ENCODE results near the gene SETBP1. TPM values are rescaled to one million over a fixed set of nuclear protein-coding genes. Genes with fewer than 3 reads are reported as not detected.

Gene SETBP1
- total and polyA plus RNA-seq, 8 donors, result 1.4 to 66.5 (median 20.1) TPM

DNA sequence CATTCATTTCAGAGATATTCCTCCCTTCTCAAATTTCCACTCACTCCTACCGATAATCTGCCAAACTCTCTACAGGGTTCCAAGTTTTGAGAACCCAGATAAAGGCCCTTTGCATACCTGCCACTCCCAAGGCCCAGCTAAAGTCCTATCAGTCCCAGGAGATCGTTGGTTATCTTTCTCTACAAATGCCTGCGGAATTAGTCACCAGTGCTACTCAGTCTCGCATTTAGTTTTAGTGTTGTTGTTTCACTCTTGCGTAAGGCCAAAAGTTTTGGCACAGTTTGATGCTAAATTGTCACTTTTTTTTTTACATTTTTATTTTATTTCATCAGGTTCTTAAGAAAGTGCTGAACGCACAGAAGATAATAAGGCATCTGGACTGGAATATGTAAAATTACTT, 29.2 kb upstream of the SETBP1 start:
- no peaks in the 10 kb centered on the region for H3K9me3 ChIP-seq
- DNase-seq, result peak in 1 of 2 donors; percentile 36
- no peaks in the 10 kb centered on the region for H3K27me3 ChIP-seq
- WGBS, 5 donors, result 15 to 44% (median 30%) methylated on average over 6 of the region's 6 CpGs
- peaks cover 0 to 13% (median 10%) of the 10 kb centered on the region in 4 donors for H3K4me1 ChIP-seq
- no peak overlapping the region for H3K4me3 ChIP-seq
- TF ChIP-seq, protein P1, sequence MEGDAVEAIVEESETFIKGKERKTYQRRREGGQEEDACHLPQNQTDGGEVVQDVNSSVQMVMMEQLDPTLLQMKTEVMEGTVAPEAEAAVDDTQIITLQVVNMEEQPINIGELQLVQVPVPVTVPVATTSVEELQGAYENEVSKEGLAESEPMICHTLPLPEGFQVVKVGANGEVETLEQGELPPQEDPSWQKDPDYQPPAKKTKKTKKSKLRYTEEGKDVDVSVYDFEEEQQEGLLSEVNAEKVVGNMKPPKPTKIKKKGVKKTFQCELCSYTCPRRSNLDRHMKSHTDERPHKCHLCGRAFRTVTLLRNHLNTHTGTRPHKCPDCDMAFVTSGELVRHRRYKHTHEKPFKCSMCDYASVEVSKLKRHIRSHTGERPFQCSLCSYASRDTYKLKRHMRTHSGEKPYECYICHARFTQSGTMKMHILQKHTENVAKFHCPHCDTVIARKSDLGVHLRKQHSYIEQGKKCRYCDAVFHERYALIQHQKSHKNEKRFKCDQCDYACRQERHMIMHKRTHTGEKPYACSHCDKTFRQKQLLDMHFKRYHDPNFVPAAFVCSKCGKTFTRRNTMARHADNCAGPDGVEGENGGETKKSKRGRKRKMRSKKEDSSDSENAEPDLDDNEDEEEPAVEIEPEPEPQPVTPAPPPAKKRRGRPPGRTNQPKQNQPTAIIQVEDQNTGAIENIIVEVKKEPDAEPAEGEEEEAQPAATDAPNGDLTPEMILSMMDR (IDR thresholded peaks at IDR 0.05), result no peak
- no peak for TF ChIP-seq EP300 (IDR thresholded peaks at IDR 0.05)
- no peak for TF ChIP-seq POLR2A (IDR thresholded peaks at IDR 0.05)
- peak in 2 of 3 donors; percentile 36 to 53 for TF ChIP-seq POLR2AphosphoS5 (IDR thresholded peaks at IDR 0.05)
- intact Hi-C loops (cut with DNase I; ENCODE audit: low total_unique reads), result no loop called here
- no peaks in the 10 kb centered on the region for H3K36me3 ChIP-seq
- no peak overlapping the region for H3K27ac ChIP-seq

DNA sequence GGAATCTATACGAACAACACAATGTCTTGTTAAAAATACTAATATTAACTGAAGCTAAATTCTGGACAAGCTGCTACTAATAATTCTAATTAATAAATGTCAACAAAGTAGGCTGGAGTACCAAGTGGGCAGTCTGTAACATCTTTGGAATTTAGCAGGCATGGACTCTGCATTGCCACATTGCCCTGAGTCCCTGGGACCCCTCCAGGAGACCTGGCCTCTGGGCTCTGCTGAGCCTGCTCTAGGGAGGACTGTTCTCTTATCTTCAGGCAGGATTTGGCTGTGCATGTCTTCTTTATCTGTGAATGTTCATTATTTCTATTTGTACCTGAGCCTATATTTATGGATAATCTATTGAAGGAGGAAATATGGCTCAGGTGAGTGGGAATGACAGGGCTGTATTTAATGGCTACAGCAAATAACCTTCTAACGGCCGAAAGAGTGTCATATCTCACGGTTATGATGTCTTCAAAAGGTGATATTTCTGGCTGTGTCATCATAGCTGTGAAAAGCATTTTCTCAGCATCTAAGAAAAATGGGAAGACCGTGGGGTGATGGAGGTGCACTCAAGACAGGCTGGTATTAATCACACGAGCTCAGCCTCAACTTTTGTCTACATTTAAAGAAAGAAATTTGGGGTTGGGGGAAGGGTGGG, 28.6 kb upstream of the SETBP1 start:
- no peak for TF ChIP-seq POLR2AphosphoS5 (IDR thresholded peaks at IDR 0.05)
- TF ChIP-seq, protein P1 (IDR thresholded peaks at IDR 0.05), result no peak
- TF ChIP-seq EP300 (IDR thresholded peaks at IDR 0.05), result no peak
- no peak for TF ChIP-seq POLR2A (IDR thresholded peaks at IDR 0.05)
- intact Hi-C loops (cut with DNase I; ENCODE audit: low total_unique reads), result no loop called here
- WGBS, 5 donors, result 85 to 95% (median 91%) methylated on average over 6 of the region's 6 CpGs
- Histone ChIP-seq H3K9me3 (no peaks in the 10 kb centered on the region), H3K4me1 (peaks cover 0 to 13% (median 10%) of the 10 kb centered on the region in 4 donors), H3K4me3 (no peak overlapping the region), H3K36me3 (no peaks in the 10 kb centered on the region), H3K27ac (no peak overlapping the region), H3K27me3 (no peaks in the 10 kb centered on the region)
- DNase-seq, result no peak

DNA sequence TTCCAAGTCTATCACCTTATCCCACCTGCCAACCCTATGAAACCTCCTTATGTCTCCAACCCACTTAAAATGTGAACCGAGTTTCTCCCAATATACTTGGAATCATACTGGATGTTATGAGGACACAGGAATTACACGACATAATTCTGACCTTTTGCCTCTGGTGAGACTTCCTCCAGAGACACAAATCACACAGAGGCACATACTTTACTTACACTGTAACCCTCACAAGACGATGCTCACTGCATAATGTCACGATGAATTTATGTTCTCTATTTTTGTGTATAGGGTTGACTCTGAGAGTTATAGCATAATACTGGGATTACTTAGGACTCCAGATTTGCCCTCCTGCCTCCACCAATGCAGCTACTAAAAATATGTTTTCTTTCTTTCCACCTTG, 28.0 kb upstream of the SETBP1 start:
- H3K36me3 ChIP-seq, result no peaks in the 10 kb centered on the region
- no peak overlapping the region for H3K27ac ChIP-seq
- DNase-seq, result no peak
- 83 to 97% (median 84%) methylated on average over 4 of the region's 4 CpGs for WGBS, 5 donors
- H3K4me3 ChIP-seq, result no peak overlapping the region
- H3K4me1 ChIP-seq, result peaks cover 0 to 13% (median 10%) of the 10 kb centered on the region in 4 donors
- TF ChIP-seq POLR2A (IDR thresholded peaks at IDR 0.05) (no peak), EP300 (IDR thresholded peaks at IDR 0.05) (no peak), POLR2AphosphoS5 (IDR thresholded peaks at IDR 0.05) (no peak)
- TF ChIP-seq, protein P1 (IDR thresholded peaks at IDR 0.05), result no peak
- no peaks in the 10 kb centered on the region for H3K27me3 ChIP-seq
- no peaks in the 10 kb centered on the region for H3K9me3 ChIP-seq
- intact Hi-C loops (cut with DNase I; ENCODE audit: low total_unique reads), result no loop called here

DNA sequence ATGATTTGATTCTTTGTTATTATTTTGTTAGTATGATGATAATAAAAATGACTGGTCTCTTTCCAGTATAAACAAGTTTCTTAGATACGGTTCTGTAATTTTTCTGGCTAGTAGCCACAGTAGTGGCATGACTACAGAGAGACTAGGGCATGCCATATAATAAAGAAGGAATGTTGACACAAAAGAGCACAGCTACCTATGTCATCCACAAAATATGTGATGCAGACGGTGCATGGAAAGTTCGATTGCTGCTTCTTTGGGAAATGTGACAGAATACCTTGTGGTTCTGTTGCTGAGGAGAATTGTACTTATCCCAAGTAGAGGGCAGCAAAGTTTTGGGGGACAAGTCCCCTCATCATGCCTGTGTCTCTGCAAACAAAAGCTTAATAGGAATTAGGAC, 26.1 kb upstream of the SETBP1 start:
- intact Hi-C loops (cut with DNase I; ENCODE audit: low total_unique reads), result no loop called here
- DNase-seq, result no peak
- no peak overlapping the region for H3K27ac ChIP-seq
- TF ChIP-seq, protein P1 (IDR thresholded peaks at IDR 0.05), result no peak
- TF ChIP-seq POLR2AphosphoS5 (IDR thresholded peaks at IDR 0.05), result peak in 2 of 3 donors; percentile 9 to 42
- H3K4me1 ChIP-seq, result peaks cover 0 to 13% (median 10%) of the 10 kb centered on the region in 4 donors
- H3K9me3 ChIP-seq, result no peaks in the 10 kb centered on the region
- H3K27me3 ChIP-seq, result no peaks in the 10 kb centered on the region
- 11 to 34% (median 17%) methylated on average over 3 of the region's 3 CpGs for WGBS, 5 donors
- H3K4me3 ChIP-seq, result no peak overlapping the region
- H3K36me3 ChIP-seq, result no peaks in the 10 kb centered on the region

Measured in stomach (tissue), 9 donors.